H1 (cell line): ENCODE data around the gene SLC25A36. TPM values are rescaled to one million over a fixed set of nuclear protein-coding genes. Genes with fewer than 3 reads are reported as not detected.

Experiments used
- BCL11A ChIP-seq, 2 experiments: IDR thresholded peaks; one replicate each; pipeline ENCODE4 v1.6.1; 2011; ENCODE audit warnings: low read depth in 2 of 2, low read length in 2 of 2, mild to moderate bottlenecking in 2 of 2
- EP300 ChIP-seq, 2 experiments: IDR thresholded peaks; 1 replicate in 1 of 2; 2 replicates in 1 of 2; pipeline ENCODE4 v1.6.1; 2011 to 2012; ENCODE audit warnings: low read depth in 2 of 2, low read length in 2 of 2, mild to moderate bottlenecking in 2 of 2, borderline replicate concordance in 1 of 2, inconsistent platforms in 1 of 2, moderate library complexity in 1 of 2
- GABPA ChIP-seq: IDR thresholded peaks from 2 replicates; pipeline ENCODE4 v1.6.1; 2011; ENCODE audit warnings: mild to moderate bottlenecking, low read length, moderate library complexity, borderline replicate concordance; ENCODE audit not compliant: insufficient read depth
- HDAC2 ChIP-seq, 2 experiments: fragments of 300-600 bp in 1 of 2; sonication (generic) in 1 of 2; IDR thresholded peaks; 2 replicates each; pipeline ENCODE4 v1.6.1; 2011 to 2012; ENCODE audit warnings: low read depth in 2 of 2, low read length in 2 of 2, mild to moderate bottlenecking in 2 of 2, moderate library complexity in 2 of 2, borderline replicate concordance in 1 of 2, inconsistent platforms in 1 of 2
- JUN ChIP-seq: IDR thresholded peaks from 2 replicates; pipeline ENCODE4 v1.6.1; 2011; ENCODE audit warnings: low read depth, mild to moderate bottlenecking, improper control_type of control experiment, low read length
- KDM1A ChIP-seq: fragments of 200-600, 300-600 bp; sonication (generic); IDR thresholded peaks from 2 replicates; pipeline ENCODE4 v1.7.1; 2016; ENCODE audit warnings: mild to moderate bottlenecking, low read length, borderline replicate concordance
- POU5F1 ChIP-seq: IDR thresholded peaks from 2 replicates; pipeline ENCODE4 v1.6.1; 2011; ENCODE audit warnings: low read depth, mild to moderate bottlenecking, low read length, moderate library complexity
- RAD21 ChIP-seq, 2 experiments: IDR thresholded peaks in 1 of 2; conservative IDR thresholded peaks in 1 of 2; 2 replicates each; pipeline ENCODE4 v1.6.1; 2011; ENCODE audit warnings: low read depth in 2 of 2, low read length in 2 of 2, improper control_type of control experiment in 1 of 2, inconsistent platforms in 1 of 2, mild to moderate bottlenecking in 1 of 2, moderate library complexity in 1 of 2
- SIX5 ChIP-seq: IDR thresholded peaks from 2 replicates; pipeline ENCODE4 v1.6.1; 2011; ENCODE audit warnings: mild to moderate bottlenecking, low read depth, low read length
- TBP ChIP-seq: IDR thresholded peaks from 2 replicates; pipeline ENCODE4 v1.6.1; 2011; ENCODE audit warnings: low read depth, low read length, improper control_type of control experiment
- polyA plus RNA-seq, 7 experiments: library from polyadenylated mRNA; depleted of rRNA in 3 of 7; stranded (reverse) in 5 of 7; unstranded in 2 of 7; fragments of >200 nt in 5 of 7; fragments of 200-250 nt in 2 of 7; gene quantifications; 1 replicate in 5 of 7; 2 replicates in 1 of 7; 4 replicates in 1 of 7; pipeline versions ENCODE4 v1.2.1 to v1.2.3, GENCODE V29; 2011 to 2013; ENCODE audit warnings: missing spikeins in 2 of 7, mixed read lengths in 2 of 7
- total RNA-seq: library from RNA; stranded (reverse); fragmentation: NEBNext Ultra II Directional; extraction: Animal tissue kit (Norgen Biotek cat#: 25700); gene quantifications from 2 replicates; pipeline ENCODE4 v1.2.1, GENCODE V29; 2021
- TF ChIP-seq, protein P1 (sequence below): fragments of 300-600 bp; sonication (generic); IDR thresholded peaks from 2 replicates; pipeline ENCODE4 v1.7.1; 2012; ENCODE audit warnings: low read length, moderate library complexity, mild to moderate bottlenecking, inconsistent platforms; ENCODE audit not compliant: insufficient replicate concordance

SLC25A36 gene
- total and polyA plus RNA-seq, 2 of the 8 experiments (the other 6 are each of a cell fraction or from before 2014, with no cell fraction given), result 42.9 to 71.8 TPM

DNA sequence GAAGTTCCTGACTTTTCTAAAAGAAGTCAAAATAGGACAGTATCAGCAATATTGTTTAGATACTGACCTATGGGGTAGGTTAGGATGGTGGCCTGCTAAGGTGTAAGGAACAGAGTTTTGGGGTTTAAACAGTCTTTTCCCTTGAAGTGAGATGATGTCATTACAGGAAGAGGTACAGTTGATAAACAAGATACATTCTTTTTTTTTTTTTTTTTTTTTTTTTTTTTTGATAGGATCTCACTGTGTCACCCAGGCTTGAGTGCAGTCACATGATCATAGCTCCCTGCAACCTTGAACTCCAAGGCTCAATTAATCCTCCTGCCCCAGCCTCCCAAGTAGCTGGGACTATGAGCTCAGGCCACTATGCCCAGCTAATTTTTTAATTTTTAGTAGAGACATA, 33.3 kb downstream of the SLC25A36 start (continued):
- TF ChIP-seq, protein P1, sequence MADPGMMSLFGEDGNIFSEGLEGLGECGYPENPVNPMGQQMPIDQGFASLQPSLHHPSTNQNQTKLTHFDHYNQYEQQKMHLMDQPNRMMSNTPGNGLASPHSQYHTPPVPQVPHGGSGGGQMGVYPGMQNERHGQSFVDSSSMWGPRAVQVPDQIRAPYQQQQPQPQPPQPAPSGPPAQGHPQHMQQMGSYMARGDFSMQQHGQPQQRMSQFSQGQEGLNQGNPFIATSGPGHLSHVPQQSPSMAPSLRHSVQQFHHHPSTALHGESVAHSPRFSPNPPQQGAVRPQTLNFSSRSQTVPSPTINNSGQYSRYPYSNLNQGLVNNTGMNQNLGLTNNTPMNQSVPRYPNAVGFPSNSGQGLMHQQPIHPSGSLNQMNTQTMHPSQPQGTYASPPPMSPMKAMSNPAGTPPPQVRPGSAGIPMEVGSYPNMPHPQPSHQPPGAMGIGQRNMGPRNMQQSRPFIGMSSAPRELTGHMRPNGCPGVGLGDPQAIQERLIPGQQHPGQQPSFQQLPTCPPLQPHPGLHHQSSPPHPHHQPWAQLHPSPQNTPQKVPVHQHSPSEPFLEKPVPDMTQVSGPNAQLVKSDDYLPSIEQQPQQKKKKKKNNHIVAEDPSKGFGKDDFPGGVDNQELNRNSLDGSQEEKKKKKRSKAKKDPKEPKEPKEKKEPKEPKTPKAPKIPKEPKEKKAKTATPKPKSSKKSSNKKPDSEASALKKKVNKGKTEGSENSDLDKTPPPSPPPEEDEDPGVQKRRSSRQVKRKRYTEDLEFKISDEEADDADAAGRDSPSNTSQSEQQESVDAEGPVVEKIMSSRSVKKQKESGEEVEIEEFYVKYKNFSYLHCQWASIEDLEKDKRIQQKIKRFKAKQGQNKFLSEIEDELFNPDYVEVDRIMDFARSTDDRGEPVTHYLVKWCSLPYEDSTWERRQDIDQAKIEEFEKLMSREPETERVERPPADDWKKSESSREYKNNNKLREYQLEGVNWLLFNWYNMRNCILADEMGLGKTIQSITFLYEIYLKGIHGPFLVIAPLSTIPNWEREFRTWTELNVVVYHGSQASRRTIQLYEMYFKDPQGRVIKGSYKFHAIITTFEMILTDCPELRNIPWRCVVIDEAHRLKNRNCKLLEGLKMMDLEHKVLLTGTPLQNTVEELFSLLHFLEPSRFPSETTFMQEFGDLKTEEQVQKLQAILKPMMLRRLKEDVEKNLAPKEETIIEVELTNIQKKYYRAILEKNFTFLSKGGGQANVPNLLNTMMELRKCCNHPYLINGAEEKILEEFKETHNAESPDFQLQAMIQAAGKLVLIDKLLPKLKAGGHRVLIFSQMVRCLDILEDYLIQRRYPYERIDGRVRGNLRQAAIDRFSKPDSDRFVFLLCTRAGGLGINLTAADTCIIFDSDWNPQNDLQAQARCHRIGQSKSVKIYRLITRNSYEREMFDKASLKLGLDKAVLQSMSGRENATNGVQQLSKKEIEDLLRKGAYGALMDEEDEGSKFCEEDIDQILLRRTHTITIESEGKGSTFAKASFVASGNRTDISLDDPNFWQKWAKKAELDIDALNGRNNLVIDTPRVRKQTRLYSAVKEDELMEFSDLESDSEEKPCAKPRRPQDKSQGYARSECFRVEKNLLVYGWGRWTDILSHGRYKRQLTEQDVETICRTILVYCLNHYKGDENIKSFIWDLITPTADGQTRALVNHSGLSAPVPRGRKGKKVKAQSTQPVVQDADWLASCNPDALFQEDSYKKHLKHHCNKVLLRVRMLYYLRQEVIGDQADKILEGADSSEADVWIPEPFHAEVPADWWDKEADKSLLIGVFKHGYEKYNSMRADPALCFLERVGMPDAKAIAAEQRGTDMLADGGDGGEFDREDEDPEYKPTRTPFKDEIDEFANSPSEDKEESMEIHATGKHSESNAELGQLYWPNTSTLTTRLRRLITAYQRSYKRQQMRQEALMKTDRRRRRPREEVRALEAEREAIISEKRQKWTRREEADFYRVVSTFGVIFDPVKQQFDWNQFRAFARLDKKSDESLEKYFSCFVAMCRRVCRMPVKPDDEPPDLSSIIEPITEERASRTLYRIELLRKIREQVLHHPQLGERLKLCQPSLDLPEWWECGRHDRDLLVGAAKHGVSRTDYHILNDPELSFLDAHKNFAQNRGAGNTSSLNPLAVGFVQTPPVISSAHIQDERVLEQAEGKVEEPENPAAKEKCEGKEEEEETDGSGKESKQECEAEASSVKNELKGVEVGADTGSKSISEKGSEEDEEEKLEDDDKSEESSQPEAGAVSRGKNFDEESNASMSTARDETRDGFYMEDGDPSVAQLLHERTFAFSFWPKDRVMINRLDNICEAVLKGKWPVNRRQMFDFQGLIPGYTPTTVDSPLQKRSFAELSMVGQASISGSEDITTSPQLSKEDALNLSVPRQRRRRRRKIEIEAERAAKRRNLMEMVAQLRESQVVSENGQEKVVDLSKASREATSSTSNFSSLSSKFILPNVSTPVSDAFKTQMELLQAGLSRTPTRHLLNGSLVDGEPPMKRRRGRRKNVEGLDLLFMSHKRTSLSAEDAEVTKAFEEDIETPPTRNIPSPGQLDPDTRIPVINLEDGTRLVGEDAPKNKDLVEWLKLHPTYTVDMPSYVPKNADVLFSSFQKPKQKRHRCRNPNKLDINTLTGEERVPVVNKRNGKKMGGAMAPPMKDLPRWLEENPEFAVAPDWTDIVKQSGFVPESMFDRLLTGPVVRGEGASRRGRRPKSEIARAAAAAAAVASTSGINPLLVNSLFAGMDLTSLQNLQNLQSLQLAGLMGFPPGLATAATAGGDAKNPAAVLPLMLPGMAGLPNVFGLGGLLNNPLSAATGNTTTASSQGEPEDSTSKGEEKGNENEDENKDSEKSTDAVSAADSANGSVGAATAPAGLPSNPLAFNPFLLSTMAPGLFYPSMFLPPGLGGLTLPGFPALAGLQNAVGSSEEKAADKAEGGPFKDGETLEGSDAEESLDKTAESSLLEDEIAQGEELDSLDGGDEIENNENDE, result no peak
- TF ChIP-seq BCL11A (IDR thresholded peaks at IDR 0.05; ENCODE audit: low read depth in 2 of 2, low read length in 2 of 2) (no peak), HDAC2 (IDR thresholded peaks at IDR 0.05; ENCODE audit: borderline replicate concordance in 1 of 2, low read depth in 2 of 2, low read length in 2 of 2) (no peak), GABPA (no peak), JUN (no peak), POU5F1 (no peak), KDM1A (no peak), RAD21 (IDR thresholded peaks at IDR 0.05 in 1 of 2, conservative IDR thresholded peaks at IDR 0.05 in 1 of 2; ENCODE audit: low read depth in 2 of 2, low read length in 2 of 2) (no peak), SIX5 (no peak), EP300 (IDR thresholded peaks at IDR 0.05; ENCODE audit: borderline replicate concordance in 1 of 2, low read depth in 2 of 2, low read length in 2 of 2) (no peak), TBP (no peak)
